ENCODE results near the gene ASAP2.

The ASAP2 gene

GRCh38 chr2:9434489-9434888, 227.9 kb downstream of the ASAP2 start:
- no peak overlapping the region for H3K4me3 ChIP-seq (ENCODE audit: low read depth, low read length)
- DNase-seq (ENCODE audit: low read depth) = no peak
- TF ChIP-seq CTCF (IDR thresholded peaks at IDR 0.05; ENCODE audit: low read depth, low read length, missing control alignments) = no peak

GRCh38 chr2:9439536-9439935, 232.9 kb downstream of the ASAP2 start:
- DNase-seq (ENCODE audit: low read depth) = no peak
- TF ChIP-seq CTCF (IDR thresholded peaks at IDR 0.05; ENCODE audit: low read depth, low read length, missing control alignments) = no peak
- H3K4me3 ChIP-seq (ENCODE audit: low read depth, low read length) = no peak overlapping the region

GRCh38 chr2:9440058-9440727, 233.6 kb downstream of the ASAP2 start:
- no peak for TF ChIP-seq CTCF (IDR thresholded peaks at IDR 0.05; ENCODE audit: low read depth, low read length, missing control alignments)
- DNase-seq (ENCODE audit: low read depth) = no peak
- H3K4me3 ChIP-seq (ENCODE audit: low read depth, low read length) = no peak overlapping the region

GRCh38 chr2:9441556-9441955, 234.9 kb downstream of the ASAP2 start:
- no peak for DNase-seq (ENCODE audit: low read depth)
- H3K4me3 ChIP-seq (ENCODE audit: low read depth, low read length) = no peak overlapping the region
- no peak for TF ChIP-seq CTCF (IDR thresholded peaks at IDR 0.05; ENCODE audit: low read depth, low read length, missing control alignments)

- no peak for DNase-seq (ENCODE audit: low read depth)
- no peak overlapping the region for H3K4me3 ChIP-seq (ENCODE audit: low read depth, low read length)
- no peak for TF ChIP-seq CTCF (IDR thresholded peaks at IDR 0.05; ENCODE audit: low read depth, low read length, missing control alignments)
These were observed 236.9 kb downstream of the ASAP2 start for GRCh38 chr2:9443526-9443925.

- DNase-seq (ENCODE audit: low read depth) = no peak
These were observed 238.5 kb downstream of the ASAP2 start for GRCh38 chr2:9445089-9445488.

More at GRCh38 chr2:9445089-9445488, 238.5 kb downstream of the ASAP2 start:
- no peak for TF ChIP-seq CTCF (IDR thresholded peaks at IDR 0.05; ENCODE audit: low read depth, low read length, missing control alignments)
- H3K4me3 ChIP-seq (ENCODE audit: low read depth, low read length) = no peak overlapping the region
